Measurements from ENCODE around the gene KLK14. TPM values are rescaled to one million over a fixed set of nuclear protein-coding genes. Genes with fewer than 3 reads are reported as not detected.

The KLK14 gene
- total RNA-seq, 2 experiments from 2014 or later, result 0.61 to 0.89 TPM

- H3K4me3 Mint-ChIP-seq, result no peak overlapping the region
These were observed 38.6 kb upstream of the KLK14 start for GRCh38 chr19:51121257-51121656.

GRCh38 chr19:51120160-51120559 lies 37.5 kb upstream of the KLK14 start:
- DNase-seq, result no peak
- H3K9me3 Mint-ChIP-seq (ENCODE audit: low read depth), result no peaks in the 10 kb centered on the region
- H3K4me3 Mint-ChIP-seq, result no peak overlapping the region
- peaks cover 51% of the 10 kb centered on the region for H3K27me3 Mint-ChIP-seq
- no peak for ATAC-seq
- peaks cover 54% of the 10 kb centered on the region for H3K4me1 Mint-ChIP-seq
- H3K36me3 Mint-ChIP-seq, result no peaks in the 10 kb centered on the region
- H3K27ac Mint-ChIP-seq, result no peak overlapping the region
- CTCF ChIA-PET, result interaction anchor here (0.7 to 1.1 kb wide), 2 partner anchors 10 to 15 kb away, joined by 3 read pairs; no protein-coding TSS in a partner anchor

More at GRCh38 chr19:51121257-51121656, 38.6 kb upstream of the KLK14 start:
- Mint-ChIP-seq H3K4me1 (peaks cover 45% of the 10 kb centered on the region), H3K9me3 (ENCODE audit: low read depth) (no peaks in the 10 kb centered on the region), H3K27me3 (peaks cover 41% of the 10 kb centered on the region), H3K36me3 (no peaks in the 10 kb centered on the region), H3K27ac (no peak overlapping the region)
- CTCF ChIA-PET, result no interaction called here
- DNase-seq (no peak), ATAC-seq (no peak)

GRCh38 chr19:51119611-51120010 lies 36.9 kb upstream of the KLK14 start:
- Mint-ChIP-seq H3K27ac (no peak overlapping the region), H3K27me3 (peaks cover 52% of the 10 kb centered on the region), H3K4me3 (no peak overlapping the region), H3K4me1 (peaks cover 53% of the 10 kb centered on the region), H3K9me3 (ENCODE audit: low read depth) (no peaks in the 10 kb centered on the region), H3K36me3 (no peaks in the 10 kb centered on the region)
- CTCF ChIA-PET, result interaction anchor here (0.7 to 1.1 kb wide), 2 partner anchors 10 to 16 kb away, joined by 3 read pairs; no protein-coding TSS in a partner anchor
- ATAC-seq, result no peak
- DNase-seq, result no peak

- ATAC-seq (no peak), DNase-seq (no peak)
- no peak overlapping the region for H3K4me3 Mint-ChIP-seq
- H3K9me3 Mint-ChIP-seq (ENCODE audit: low read depth), result no peaks in the 10 kb centered on the region
- CTCF ChIA-PET, result no interaction called here
- H3K36me3 Mint-ChIP-seq, result no peaks in the 10 kb centered on the region
- no peak overlapping the region for H3K27ac Mint-ChIP-seq
- peaks cover 54% of the 10 kb centered on the region for H3K4me1 Mint-ChIP-seq
- H3K27me3 Mint-ChIP-seq, result peaks cover 52% of the 10 kb centered on the region
These were observed 36.4 kb upstream of the KLK14 start for GRCh38 chr19:51119101-51119500.

- Mint-ChIP-seq H3K9me3 (ENCODE audit: low read depth) (no peaks in the 10 kb centered on the region), H3K36me3 (no peaks in the 10 kb centered on the region), H3K4me1 (peaks cover 34% of the 10 kb centered on the region), H3K4me3 (no peak overlapping the region), H3K27me3 (peaks cover 54% of the 10 kb centered on the region), H3K27ac (no peak overlapping the region)
- CTCF ChIA-PET, result no interaction called here
- DNase-seq (peak; percentile 57), ATAC-seq (no peak)
These were observed 34.1 kb upstream of the KLK14 start for GRCh38 chr19:51116736-51117286.

DNA sequence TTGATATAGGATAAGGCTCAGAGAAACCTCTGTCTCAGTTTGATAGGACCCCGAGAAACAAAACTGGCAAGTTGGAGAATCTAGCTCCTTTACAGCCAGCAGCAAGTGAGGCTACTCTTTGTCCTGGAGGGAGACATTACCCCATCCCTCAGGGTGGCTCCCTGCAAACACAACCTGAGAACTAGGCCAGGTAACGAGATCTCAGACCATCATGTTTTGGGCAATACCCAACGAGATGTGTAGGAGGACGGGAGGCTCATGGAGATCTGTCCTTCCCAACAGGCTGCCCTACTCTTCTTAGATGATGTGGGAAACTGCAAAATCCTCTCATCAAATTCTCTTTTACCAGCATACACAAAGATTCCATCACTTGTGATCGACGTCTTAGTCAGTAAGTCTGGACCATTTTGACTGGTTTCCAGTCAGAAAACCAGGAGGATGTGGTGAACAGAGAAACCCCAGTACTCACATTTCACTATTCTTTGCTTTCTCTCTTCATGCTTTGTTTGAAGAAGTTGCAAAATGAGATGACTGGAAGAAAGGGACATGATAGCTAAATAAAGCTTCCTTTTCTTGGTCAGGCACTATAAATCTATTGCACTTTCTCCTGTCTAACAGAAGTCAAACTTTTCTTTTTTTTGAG lies 31.5 kb upstream of the KLK14 start:
- Mint-ChIP-seq H3K4me1 (peaks cover 38% of the 10 kb centered on the region), H3K27ac (peak overlapping the region; percentile 61), H3K9me3 (ENCODE audit: low read depth) (no peaks in the 10 kb centered on the region), H3K4me3 (no peak overlapping the region), H3K36me3 (no peaks in the 10 kb centered on the region), H3K27me3 (peaks cover 47% of the 10 kb centered on the region)
- CTCF ChIA-PET, result interaction anchor here (1.0 to 2.4 kb wide), 5 partner anchors 18 to 225 kb away, joined by 3 to 11 read pairs (median 4); no protein-coding TSS in a partner anchor
- ATAC-seq, result peak; percentile 86
- peak; percentile 62 for DNase-seq

- H3K4me1 Mint-ChIP-seq, result peaks cover 44% of the 10 kb centered on the region
- ATAC-seq (no peak), DNase-seq (no peak)
- H3K4me3 Mint-ChIP-seq, result no peak overlapping the region
- no peak overlapping the region for H3K27ac Mint-ChIP-seq
- H3K9me3 Mint-ChIP-seq (ENCODE audit: low read depth), result no peaks in the 10 kb centered on the region
- H3K27me3 Mint-ChIP-seq, result peaks cover 22% of the 10 kb centered on the region
- CTCF ChIA-PET, result no interaction called here
- H3K36me3 Mint-ChIP-seq, result no peaks in the 10 kb centered on the region
These were observed 28.9 kb upstream of the KLK14 start for GRCh38 chr19:51111606-51112005.

GRCh38 chr19:51110666-51110971 lies 27.9 kb upstream of the KLK14 start:
- Mint-ChIP-seq H3K9me3 (ENCODE audit: low read depth) (no peaks in the 10 kb centered on the region), H3K27ac (no peak overlapping the region), H3K27me3 (peaks cover 13% of the 10 kb centered on the region), H3K4me3 (no peak overlapping the region), H3K4me1 (peaks cover 41% of the 10 kb centered on the region), H3K36me3 (no peaks in the 10 kb centered on the region)
- CTCF ChIA-PET, result interaction anchor here (0.9 to 1.5 kb wide), 2 partner anchors 9 to 48 kb away, joined by 3 read pairs; no protein-coding TSS in a partner anchor
- ATAC-seq (no peak), DNase-seq (no peak)

- Mint-ChIP-seq H3K36me3 (peaks cover 3% of the 10 kb centered on the region), H3K27ac (peak overlapping the region; percentile 89), H3K4me3 (peak overlapping the region; percentile 93), H3K9me3 (ENCODE audit: low read depth) (no peaks in the 10 kb centered on the region), H3K27me3 (peaks cover 4% of the 10 kb centered on the region), H3K4me1 (peaks cover 24% of the 10 kb centered on the region)
- DNase-seq (no peak), ATAC-seq (peak; percentile 46)
- CTCF ChIA-PET, result interaction anchor here (2.6 kb wide), 1 partner anchor 50 kb away, joined by 6 read pairs; no protein-coding TSS in a partner anchor
These were observed 26.1 kb upstream of the KLK14 start for GRCh38 chr19:51108805-51109146.

DNA sequence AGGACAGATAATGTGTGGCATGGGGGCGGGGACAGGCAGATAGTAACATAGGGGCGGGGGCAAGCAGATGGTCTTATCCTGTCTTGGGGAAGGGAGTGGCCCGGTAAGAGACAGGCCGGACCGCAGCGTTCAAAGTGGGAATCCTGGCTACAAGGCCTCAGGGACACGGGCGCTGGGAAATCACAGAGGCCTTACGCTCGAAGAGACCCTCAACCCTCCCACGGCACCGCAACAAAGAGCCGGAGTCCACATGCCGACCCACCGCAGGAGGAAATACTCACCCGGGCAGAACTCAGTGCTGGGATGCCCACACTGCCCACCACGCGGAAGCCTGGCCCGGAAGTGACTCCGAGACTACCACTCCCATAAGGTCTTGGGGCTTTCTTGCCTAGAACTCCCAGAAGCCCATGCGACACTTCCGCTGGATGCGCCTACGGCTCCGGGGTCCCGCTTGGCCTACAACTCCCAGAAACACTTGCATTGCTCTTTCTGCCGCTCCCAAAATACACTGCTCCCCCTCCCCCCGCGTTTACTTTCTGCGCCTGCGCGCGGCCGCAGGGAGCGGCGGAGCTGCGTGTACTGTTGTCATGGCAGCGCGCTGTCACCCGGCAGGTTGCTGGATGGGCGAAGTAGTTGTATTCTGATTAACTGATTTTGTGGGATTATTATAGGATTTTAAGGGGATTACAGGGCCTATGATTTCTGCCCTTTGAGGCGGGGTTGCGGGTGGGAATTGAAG lies 25.5 kb upstream of the KLK14 start, which contains the start of gene CTU1:
TSS of gene CTU1 (minus strand) at position 344 of the 739 bp plus-strand sequence. CDS start 3,840 bp downstream, outside the sequence.
- peaks cover 4% of the 10 kb centered on the region for H3K27me3 Mint-ChIP-seq
- CTCF ChIA-PET, result interaction anchor here (1.1 to 2.6 kb wide), 3 partner anchors 13 to 50 kb away, joined by 3 to 6 read pairs (median 4); no protein-coding TSS in a partner anchor
- H3K4me1 Mint-ChIP-seq, result peaks cover 26% of the 10 kb centered on the region
- H3K36me3 Mint-ChIP-seq, result peaks cover 8% of the 10 kb centered on the region
- peak; percentile 100 for DNase-seq
- no peaks in the 10 kb centered on the region for H3K9me3 Mint-ChIP-seq (ENCODE audit: low read depth)
- H3K4me3 Mint-ChIP-seq, result peak within 1 kb of the TSS; percentile 93
- peak; percentile 98 for ATAC-seq
- peak within 1 kb of the TSS; percentile 89 for H3K27ac Mint-ChIP-seq

DNA sequence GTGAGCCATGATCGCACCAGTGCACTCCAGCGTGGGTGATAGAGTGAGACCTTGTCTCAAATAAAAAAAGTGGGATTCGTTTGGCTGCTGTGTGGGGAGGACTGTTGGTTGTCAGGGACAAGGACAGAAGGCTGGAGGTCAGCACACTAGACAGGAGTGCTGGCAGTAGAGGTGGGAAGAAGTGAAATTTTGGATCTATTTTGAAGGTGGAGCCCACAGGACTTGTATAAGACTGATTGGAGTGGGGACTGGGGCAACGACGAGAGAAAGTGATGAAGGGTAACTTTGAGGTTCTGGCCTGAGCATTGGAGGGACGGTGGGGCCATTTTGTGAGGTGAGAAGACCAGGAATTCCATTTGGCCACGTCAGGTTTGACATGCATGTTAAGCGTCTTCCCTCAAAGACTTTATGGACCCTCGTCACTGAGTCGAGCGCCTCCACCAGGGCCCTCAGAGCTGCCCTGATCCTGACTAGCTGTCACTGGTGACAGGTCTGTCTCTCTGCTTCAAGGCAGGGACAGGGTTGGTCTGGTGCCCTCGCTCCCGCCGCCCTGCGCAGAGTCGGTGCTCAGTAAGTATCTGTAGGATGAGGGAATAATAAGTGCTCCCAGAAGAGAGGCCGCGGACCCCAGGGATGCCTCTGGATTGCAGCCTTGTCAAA lies 24.8 kb upstream of the KLK14 start:
- Mint-ChIP-seq H3K27me3 (peaks cover 4% of the 10 kb centered on the region), H3K27ac (peak overlapping the region; percentile 89), H3K36me3 (peaks cover 12% of the 10 kb centered on the region), H3K9me3 (ENCODE audit: low read depth) (no peaks in the 10 kb centered on the region), H3K4me3 (peak overlapping the region; percentile 93), H3K4me1 (peaks cover 29% of the 10 kb centered on the region)
- CTCF ChIA-PET, result interaction anchor here (1.1 to 2.6 kb wide), 3 partner anchors 13 to 51 kb away, joined by 3 to 6 read pairs (median 4); no protein-coding TSS in a partner anchor
- ATAC-seq, result peak; percentile 2
- DNase-seq, result no peak

DNA sequence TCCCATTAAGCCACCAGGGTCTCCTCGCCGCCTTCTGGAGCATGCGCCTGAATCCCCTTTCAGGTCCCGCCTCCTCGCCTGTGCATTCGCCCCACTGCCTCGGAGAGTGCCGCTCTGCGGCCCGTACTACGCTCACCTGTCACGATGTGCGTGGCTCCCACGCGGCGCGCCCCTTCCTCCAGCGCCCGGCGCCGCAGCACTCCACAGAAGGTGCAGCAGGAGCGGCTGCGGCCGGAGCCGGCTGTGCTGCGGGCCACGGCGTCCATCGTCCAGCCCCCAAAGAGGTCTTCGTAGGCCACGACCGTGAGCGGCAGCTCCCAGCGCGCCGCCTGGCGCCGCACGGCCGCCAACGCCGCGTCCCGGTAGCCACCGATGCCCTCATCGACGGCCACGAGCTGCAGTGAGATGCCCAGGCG lies 21.2 kb upstream of the KLK14 start:
- ATAC-seq (no peak), DNase-seq (no peak)
- Mint-ChIP-seq H3K9me3 (ENCODE audit: low read depth) (no peaks in the 10 kb centered on the region), H3K4me3 (no peak overlapping the region), H3K27ac (no peak overlapping the region), H3K36me3 (peaks cover 16% of the 10 kb centered on the region), H3K4me1 (peaks cover 30% of the 10 kb centered on the region), H3K27me3 (no peaks in the 10 kb centered on the region)
- CTCF ChIA-PET, result interaction anchor here (0.6 kb wide), 1 partner anchor 9 kb away, joined by 3 read pairs; no protein-coding TSS in a partner anchor

- no peak for ATAC-seq
- peaks cover 25% of the 10 kb centered on the region for H3K4me1 Mint-ChIP-seq
These were observed 20.3 kb upstream of the KLK14 start for GRCh38 chr19:51102991-51103390.

More at GRCh38 chr19:51102991-51103390, 20.3 kb upstream of the KLK14 start:
- CTCF ChIA-PET, result no interaction called here
- DNase-seq, result no peak
- no peaks in the 10 kb centered on the region for H3K27me3 Mint-ChIP-seq
- H3K36me3 Mint-ChIP-seq, result peaks cover 19% of the 10 kb centered on the region
- no peaks in the 10 kb centered on the region for H3K9me3 Mint-ChIP-seq (ENCODE audit: low read depth)
- H3K27ac Mint-ChIP-seq, result no peak overlapping the region
- H3K4me3 Mint-ChIP-seq, result no peak overlapping the region
